ENCODE data around the gene ZIC2.

Gene ZIC2

DNA sequence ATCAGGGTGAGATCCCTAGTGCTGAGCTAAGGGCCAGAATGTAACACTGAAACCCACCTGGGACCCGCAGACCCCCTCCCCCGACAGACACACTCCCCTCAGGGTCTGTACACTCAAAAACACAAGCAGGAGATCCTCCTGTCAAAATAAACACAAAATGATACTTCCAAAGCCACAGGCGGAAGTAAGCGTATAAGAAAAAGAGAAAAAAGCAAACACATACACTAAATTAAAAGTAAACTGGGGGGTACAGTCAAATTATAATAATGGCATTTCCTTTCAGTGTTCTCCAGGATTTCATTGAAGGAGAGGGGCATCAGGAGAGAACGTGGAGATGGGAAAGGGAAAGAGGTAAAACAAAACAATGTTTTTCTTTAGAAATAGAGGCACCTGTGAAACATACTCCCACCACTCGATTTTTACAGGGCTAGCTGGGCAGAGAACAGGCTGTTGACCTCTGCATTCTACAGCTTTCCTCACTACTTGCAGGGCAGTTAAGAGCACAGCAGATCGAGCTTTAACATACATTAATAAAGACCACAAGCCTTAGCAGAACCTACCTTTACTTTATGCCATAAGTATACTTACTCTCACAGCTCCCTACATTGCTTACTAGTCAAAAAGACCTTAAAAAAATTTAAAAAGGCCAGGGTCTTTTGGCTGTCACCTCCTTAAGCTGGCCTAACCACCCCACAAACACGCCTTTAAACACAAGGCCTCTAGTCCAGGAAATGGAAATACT lies 15.3 kb upstream of the ZIC2 start:
- TF ChIP-seq, protein P1, sequence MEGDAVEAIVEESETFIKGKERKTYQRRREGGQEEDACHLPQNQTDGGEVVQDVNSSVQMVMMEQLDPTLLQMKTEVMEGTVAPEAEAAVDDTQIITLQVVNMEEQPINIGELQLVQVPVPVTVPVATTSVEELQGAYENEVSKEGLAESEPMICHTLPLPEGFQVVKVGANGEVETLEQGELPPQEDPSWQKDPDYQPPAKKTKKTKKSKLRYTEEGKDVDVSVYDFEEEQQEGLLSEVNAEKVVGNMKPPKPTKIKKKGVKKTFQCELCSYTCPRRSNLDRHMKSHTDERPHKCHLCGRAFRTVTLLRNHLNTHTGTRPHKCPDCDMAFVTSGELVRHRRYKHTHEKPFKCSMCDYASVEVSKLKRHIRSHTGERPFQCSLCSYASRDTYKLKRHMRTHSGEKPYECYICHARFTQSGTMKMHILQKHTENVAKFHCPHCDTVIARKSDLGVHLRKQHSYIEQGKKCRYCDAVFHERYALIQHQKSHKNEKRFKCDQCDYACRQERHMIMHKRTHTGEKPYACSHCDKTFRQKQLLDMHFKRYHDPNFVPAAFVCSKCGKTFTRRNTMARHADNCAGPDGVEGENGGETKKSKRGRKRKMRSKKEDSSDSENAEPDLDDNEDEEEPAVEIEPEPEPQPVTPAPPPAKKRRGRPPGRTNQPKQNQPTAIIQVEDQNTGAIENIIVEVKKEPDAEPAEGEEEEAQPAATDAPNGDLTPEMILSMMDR (IDR thresholded peaks at IDR 0.05; ENCODE audit: insufficient read depth, low read depth, low read length, missing control alignments): no peak
- no peak for DNase-seq (ENCODE audit: low read depth)
- no peak overlapping the region for H3K4me3 ChIP-seq (ENCODE audit: low read depth, low read length)

DNA sequence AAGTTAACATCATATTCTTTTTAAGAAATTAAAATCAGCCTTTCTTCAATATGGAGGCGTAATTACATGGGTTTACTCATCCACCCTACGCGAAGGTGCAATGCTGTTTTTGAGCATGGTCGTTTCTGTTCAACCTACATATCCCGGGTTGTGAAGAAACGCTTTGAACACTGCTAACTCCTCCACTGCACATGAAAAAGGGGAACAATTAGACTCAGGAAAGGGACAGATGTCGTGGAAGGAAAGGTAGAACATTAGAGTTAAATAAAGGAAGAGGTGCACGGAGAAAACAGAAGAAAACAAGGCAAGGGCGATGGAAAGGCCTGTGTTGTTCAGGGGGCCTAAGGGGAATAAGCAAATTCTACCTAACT lies 14.1 kb upstream of the ZIC2 start:
- TF ChIP-seq, protein P1 (IDR thresholded peaks at IDR 0.05; ENCODE audit: insufficient read depth, low read depth, low read length, missing control alignments): no peak
- no peak overlapping the region for H3K4me3 ChIP-seq (ENCODE audit: low read depth, low read length)
- DNase-seq (ENCODE audit: low read depth): no peak

DNA sequence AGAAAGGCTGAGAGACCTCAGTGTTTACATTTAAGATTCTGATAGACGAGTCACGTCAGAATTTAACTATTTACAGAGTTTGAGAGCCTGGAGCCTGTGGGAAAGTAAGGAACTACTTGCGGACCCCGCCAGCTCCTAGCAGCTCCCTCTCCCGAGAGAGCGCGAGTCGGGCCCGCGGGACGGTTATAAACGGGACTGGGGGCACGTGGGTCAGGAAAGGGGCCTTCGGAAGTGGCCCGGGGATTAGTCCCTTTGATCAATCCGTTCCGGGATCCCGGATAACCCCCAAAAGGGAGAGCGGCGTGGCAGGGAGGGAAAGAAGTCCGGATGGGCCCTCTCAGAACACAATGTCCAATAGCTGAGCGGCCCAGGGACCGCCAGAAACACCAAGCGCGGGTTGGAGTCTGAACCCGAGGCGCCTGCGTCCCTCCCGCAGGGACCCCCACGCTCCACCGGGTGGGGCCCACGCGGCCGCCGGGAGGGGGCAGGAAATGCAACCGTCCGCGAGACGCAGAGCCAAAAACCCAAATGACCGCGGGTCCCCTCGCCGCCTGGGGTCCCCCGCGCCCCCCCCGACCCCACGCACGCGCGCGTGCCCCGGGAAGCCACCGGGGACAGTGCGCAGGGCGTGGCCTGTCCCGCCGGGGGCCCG lies 13.6 kb upstream of the ZIC2 start:
- TF ChIP-seq, protein P1 (IDR thresholded peaks at IDR 0.05; ENCODE audit: insufficient read depth, low read depth, low read length, missing control alignments): no peak
- H3K4me3 ChIP-seq (ENCODE audit: low read depth, low read length): no peak overlapping the region
- DNase-seq (ENCODE audit: low read depth): no peak

DNA sequence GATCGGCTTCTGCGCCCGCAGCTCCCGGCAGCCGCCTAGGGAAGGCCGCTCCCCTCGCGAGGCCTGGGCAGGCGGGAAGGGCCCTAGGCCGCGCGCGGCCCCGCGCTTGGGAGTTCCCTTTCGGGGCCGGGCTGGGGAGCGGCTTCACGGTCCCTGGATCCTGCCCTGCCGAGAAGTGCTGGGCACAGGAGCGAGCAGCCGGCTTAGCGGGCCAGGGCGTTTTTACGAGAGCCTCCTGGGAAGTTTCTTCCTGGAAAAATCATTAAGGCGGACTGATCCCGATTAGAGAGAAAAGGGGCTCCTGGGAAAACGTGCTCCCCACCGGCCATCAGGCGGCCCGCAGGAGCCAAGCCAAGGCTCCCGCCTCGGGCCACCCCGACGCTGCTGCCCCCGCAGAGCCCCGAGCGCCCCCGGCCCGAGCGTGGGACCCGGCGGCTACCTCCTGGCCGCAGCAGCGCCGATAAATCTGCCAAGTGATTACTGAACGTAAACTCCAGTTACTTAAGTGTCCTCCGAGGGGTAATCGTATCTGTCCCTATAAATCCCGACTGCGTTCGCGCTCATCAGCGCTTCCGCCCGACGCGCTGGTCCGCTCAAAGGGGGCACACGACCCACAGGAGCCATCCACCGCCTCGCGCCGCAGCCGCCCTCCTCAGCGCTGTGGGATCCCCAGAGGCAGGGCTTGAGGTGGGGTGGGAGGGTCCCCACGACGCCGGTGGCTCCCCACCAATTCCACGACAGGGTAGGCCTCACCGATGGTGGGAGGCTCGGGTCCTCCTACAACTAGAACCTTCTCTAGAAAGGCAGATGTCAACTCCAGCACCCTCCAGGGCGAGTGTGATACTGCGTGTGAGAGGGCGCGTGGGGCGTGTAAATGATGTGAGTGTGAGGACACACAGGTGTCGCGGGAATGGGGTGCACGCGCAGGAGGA lies 12.8 kb upstream of the ZIC2 start:
- TF ChIP-seq, protein P1 (IDR thresholded peaks at IDR 0.05; ENCODE audit: insufficient read depth, low read depth, low read length, missing control alignments): no peak
- DNase-seq (ENCODE audit: low read depth): no peak
- no peak overlapping the region for H3K4me3 ChIP-seq (ENCODE audit: low read depth, low read length)

DNA sequence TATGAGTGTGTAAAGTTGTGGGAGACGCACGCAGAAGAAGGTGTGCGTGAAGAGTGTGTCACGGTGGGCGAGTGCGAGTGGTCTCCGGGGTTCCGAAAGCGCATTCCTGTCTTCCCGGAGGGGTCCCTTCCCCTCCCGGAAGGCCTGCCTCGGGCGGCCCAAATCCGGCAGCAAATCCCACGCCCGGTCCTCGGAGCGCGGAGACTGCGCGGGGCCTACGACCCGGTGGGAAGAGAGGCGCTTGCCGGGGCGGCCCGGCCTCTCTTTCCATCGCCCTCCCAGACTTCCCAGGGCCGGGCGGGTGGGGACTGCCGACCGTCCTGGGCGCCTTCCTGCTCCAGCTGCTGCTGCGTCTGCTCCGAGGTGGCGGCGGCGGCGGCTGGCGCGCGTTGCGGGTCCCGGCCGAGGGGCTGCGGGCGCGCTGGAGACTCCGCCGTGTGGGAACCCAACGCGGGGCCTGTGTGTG lies 12.1 kb upstream of the ZIC2 start:
- TF ChIP-seq, protein P1 (IDR thresholded peaks at IDR 0.05; ENCODE audit: insufficient read depth, low read depth, low read length, missing control alignments): no peak
- no peak overlapping the region for H3K4me3 ChIP-seq (ENCODE audit: low read depth, low read length)
- no peak for DNase-seq (ENCODE audit: low read depth)

DNA sequence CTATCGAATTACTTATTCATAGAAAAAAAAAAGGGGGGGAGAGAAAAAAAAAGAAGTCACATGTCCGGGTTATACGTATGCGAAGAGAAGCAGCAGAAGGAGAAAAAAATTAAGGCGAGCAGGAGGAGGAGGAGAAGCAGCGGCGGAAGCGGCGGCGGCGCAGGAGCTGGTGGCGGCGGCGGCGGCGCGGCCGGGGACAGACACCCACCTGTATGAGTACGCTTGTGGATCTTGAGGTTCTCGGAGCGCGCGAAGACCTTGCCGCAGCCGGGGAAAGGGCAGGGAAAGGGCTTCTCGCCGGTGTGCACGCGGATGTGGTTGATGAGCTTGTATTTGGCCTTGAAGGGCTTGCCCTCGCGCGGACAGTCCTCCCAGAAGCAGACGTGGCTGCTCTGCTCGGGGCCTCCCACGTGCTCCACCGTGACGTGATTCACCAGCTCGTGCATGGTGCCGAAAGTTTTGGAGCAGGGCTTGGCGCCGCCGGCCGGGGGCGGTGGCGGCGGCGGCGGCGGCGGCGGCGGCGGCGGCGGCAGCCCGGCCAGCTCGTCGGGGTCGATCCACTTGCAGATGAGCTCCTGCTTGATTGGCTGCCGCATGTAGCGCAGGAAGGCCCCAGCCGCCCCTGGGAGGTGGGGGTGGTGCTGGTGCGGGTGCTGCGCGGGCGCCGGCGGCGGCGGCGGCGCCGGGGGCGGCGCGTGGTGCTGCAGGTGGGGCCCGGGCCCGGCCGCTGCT lies 11.5 kb upstream of the ZIC2 start:
- peak; percentile 23 for DNase-seq (ENCODE audit: low read depth)
- H3K4me3 ChIP-seq (ENCODE audit: low read depth, low read length): no peak overlapping the region; the same call in 1 of the 2 replicates
- TF ChIP-seq, protein P1 (IDR thresholded peaks at IDR 0.05; ENCODE audit: insufficient read depth, low read depth, low read length, missing control alignments): no peak
